GM23338 (cell line): ENCODE data around the gene ERBB4. TPM values are rescaled to one million over a fixed set of nuclear protein-coding genes. Genes with fewer than 3 reads are reported as not detected.

Experiments
- ATAC-seq: fragments of 200-7000 bp; cut with Tn5 transposase; 3 replicates; pipeline ENCODE4 v1.9.1; 2020
- DNase-seq: peaks from one replicate; pipeline ENCODE4 v3.0.0-alpha.2; 2015; ENCODE audit warnings: low spot score
- H2AFZ ChIP-seq: fragments of 200-600 bp; sonication (generic); 2 replicates; pipeline ENCODE4 v1.8.0; 2016; ENCODE audit warnings: antibody characterized with exemption, mild to moderate bottlenecking, moderate library complexity
- H3F3A ChIP-seq: fragments of 200-600 bp; sonication (generic); replicated peaks from 2 replicates; pipeline ENCODE4 v1.8.0; 2017; ENCODE audit warnings: antibody characterized with exemption, mixed run types, low read depth
- H3K27ac ChIP-seq: fragments of 200-600 bp; sonication (generic); 2 replicates; pipeline ENCODE4 v1.6.1; 2016; ENCODE audit warnings: low read depth
- H3K27me3 ChIP-seq: fragments of 200-600 bp; sonication (generic); 2 replicates; pipeline ENCODE4 v1.8.0; 2016; ENCODE audit warnings: mild to moderate bottlenecking, mixed run types, moderate library complexity; ENCODE audit not compliant: insufficient read depth
- H3K36me3 ChIP-seq: fragments of 200-600 bp; sonication (generic); 2 replicates; pipeline ENCODE4 v1.8.0; 2016; ENCODE audit warnings: mild to moderate bottlenecking; ENCODE audit not compliant: insufficient read depth
- H3K4me1 ChIP-seq: fragments of 200-600 bp; sonication (generic); 2 replicates; pipeline ENCODE4 v1.8.0; 2016; ENCODE audit warnings: mild to moderate bottlenecking, moderate library complexity; ENCODE audit not compliant: insufficient read depth
- H3K4me2 ChIP-seq: fragments of 200-600 bp; sonication (generic); 2 replicates; pipeline ENCODE4 v1.7.1; 2017; ENCODE audit warnings: mixed run types
- H3K4me3 ChIP-seq: fragments of 200-600 bp; sonication (generic); 2 replicates; pipeline ENCODE4 v1.6.1; 2016; ENCODE audit warnings: mixed run types
- H3K79me2 ChIP-seq: fragments of 200-600 bp; sonication (generic); replicated peaks from 2 replicates; pipeline ENCODE4 v1.8.0; 2017; ENCODE audit warnings: mild to moderate bottlenecking; ENCODE audit not compliant: insufficient read depth
- H3K9me2 ChIP-seq: fragments of 200-600 bp; sonication (generic); 2 replicates; pipeline ENCODE4 v1.8.0; 2017; ENCODE audit not compliant: insufficient read depth
- H4K20me1 ChIP-seq: fragments of 200-600 bp; sonication (generic); replicated peaks from 2 replicates; pipeline ENCODE4 v1.8.0; 2017; ENCODE audit warnings: mild to moderate bottlenecking; ENCODE audit not compliant: insufficient read depth
- H3K27ac Mint-ChIP-seq: 2 replicates; pipeline ENCODE4 v1.8.0; 2020; ENCODE audit warnings: inconsistent platforms, mild to moderate bottlenecking, moderate library complexity, mixed read lengths
- H3K27me3 Mint-ChIP-seq: 3 replicates; pipeline ENCODE4 v1.8.0; 2022; ENCODE audit warnings: low read depth, mild to moderate bottlenecking, moderate library complexity, mixed read lengths, inconsistent platforms; ENCODE audit not compliant: insufficient read depth, poor library complexity
- H3K36me3 Mint-ChIP-seq: 3 replicates; pipeline ENCODE4 v1.8.0; 2021; ENCODE audit warnings: low read depth, mild to moderate bottlenecking, inconsistent platforms, moderate library complexity, mixed read lengths
- H3K4me1 Mint-ChIP-seq: 3 replicates; pipeline ENCODE4 v1.8.0; 2020; ENCODE audit warnings: mild to moderate bottlenecking, inconsistent platforms, mixed read lengths
- H3K4me3 Mint-ChIP-seq: 3 replicates; pipeline ENCODE4 v1.8.0; 2021; ENCODE audit warnings: moderate library complexity, mild to moderate bottlenecking, inconsistent platforms, mixed read lengths
- H3K9me3 Mint-ChIP-seq: 3 replicates; pipeline ENCODE4 v1.8.0; 2020; ENCODE audit warnings: moderate library complexity, mild to moderate bottlenecking, inconsistent platforms, mixed read lengths
- CREB1 ChIP-seq: fragments of 250-450 bp; sonication (Bioruptor Pico); IDR thresholded peaks from 2 replicates; pipeline ENCODE4 v1.5.0; 2020; ENCODE audit warnings: low read depth, mild to moderate bottlenecking, moderate library complexity
- EZH2phosphoT487 ChIP-seq: fragments of 200-600 bp; sonication (generic); IDR thresholded peaks from one replicate; pipeline ENCODE4 v1.8.1; 2018; ENCODE audit warnings: antibody characterized with exemption; ENCODE audit not compliant: unreplicated experiment
- NANOG ChIP-seq: IDR thresholded peaks from 2 replicates; pipeline ENCODE4 v1.6.1; 2016; ENCODE audit warnings: antibody characterized with exemption, borderline replicate concordance
- STAT1 ChIP-seq: IDR thresholded peaks from one replicate; pipeline ENCODE4 v1.6.1; 2016; ENCODE audit warnings: antibody characterized with exemption; ENCODE audit not compliant: unreplicated experiment
- polyA plus RNA-seq: library from polyadenylated mRNA; unstranded; fragments of >200 nt; fragmentation: Nextera tagmentation; extraction: Ambion mirVana; gene quantifications from 2 replicates; pipeline ENCODE4 v1.2.1, GENCODE V29; 2016
- total RNA-seq: library from RNA; depleted of rRNA; stranded (reverse); fragments of >200 nt; shearing (Covaris generic); gene quantifications from 2 replicates; pipeline ENCODE4 v1.2.3, GENCODE V29; 2014
- TF ChIP-seq, protein P1 (sequence below): IDR thresholded peaks from one replicate; pipeline ENCODE4 v1.6.1; 2018; ENCODE audit warnings: antibody characterized with exemption; ENCODE audit not compliant: unreplicated experiment

The ERBB4 gene
- total and polyA plus RNA-seq, 2 experiments from 2014 or later: 0.73 to 1.1 TPM

DNA sequence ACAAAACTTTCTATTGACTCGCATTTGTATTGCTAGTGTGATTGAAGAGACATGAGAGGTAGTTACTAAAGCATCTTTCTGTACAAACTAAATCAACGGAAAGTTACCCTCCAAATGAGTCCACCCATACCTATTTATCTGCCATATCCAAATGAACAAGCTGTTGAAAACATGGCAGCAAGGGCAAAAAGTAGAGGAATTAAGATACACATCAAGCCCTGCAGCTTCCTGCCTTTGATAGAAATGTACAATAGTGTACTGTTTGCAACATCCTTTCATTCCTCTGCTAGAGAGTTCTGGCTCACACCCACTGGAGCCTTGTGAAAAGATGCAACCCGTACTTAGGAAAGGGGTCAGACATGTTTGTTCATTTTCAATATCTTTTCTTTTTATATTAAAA, 122.5 kb downstream of the ERBB4 start:
- Histone ChIP-seq H3K4me2 (no peak overlapping the region), H3K36me3 (no peaks in the 10 kb centered on the region), H3K4me3 (no peak overlapping the region), H3K27ac (no peak overlapping the region), H2AFZ (no peak overlapping the region), H3K9me2 (no peaks in the 10 kb centered on the region), H4K20me1 (no peaks in the 10 kb centered on the region), H3K27me3 (no peaks in the 10 kb centered on the region), H3F3A (no peaks in the 10 kb centered on the region), H3K79me2 (no peaks in the 10 kb centered on the region), H3K4me1 (no peaks in the 10 kb centered on the region)
- H3K4me3 Mint-ChIP-seq: no peak overlapping the region
- H3K27me3 Mint-ChIP-seq: no peaks in the 10 kb centered on the region
- ATAC-seq (no peak), DNase-seq (no peak)
- H3K4me1 Mint-ChIP-seq: no peaks in the 10 kb centered on the region
- H3K9me3 Mint-ChIP-seq: no peaks in the 10 kb centered on the region
- no peaks in the 10 kb centered on the region for H3K36me3 Mint-ChIP-seq
- TF ChIP-seq STAT1: no peak
- no peak overlapping the region for H3K27ac Mint-ChIP-seq

- H3K79me2 ChIP-seq: no peaks in the 10 kb centered on the region
- no peak overlapping the region for H3K27ac ChIP-seq
- no peak overlapping the region for H3K27ac Mint-ChIP-seq
- no peak overlapping the region for H3K4me3 ChIP-seq
- H3K4me1 Mint-ChIP-seq: no peaks in the 10 kb centered on the region
- no peak for ATAC-seq
- H3F3A ChIP-seq: no peaks in the 10 kb centered on the region
- H3K36me3 ChIP-seq: no peaks in the 10 kb centered on the region
- no peak overlapping the region for H2AFZ ChIP-seq
- no peaks in the 10 kb centered on the region for H3K36me3 Mint-ChIP-seq
- no peaks in the 10 kb centered on the region for H3K27me3 Mint-ChIP-seq
- no peaks in the 10 kb centered on the region for H4K20me1 ChIP-seq
- no peak for DNase-seq
- H3K27me3 ChIP-seq: no peaks in the 10 kb centered on the region
- H3K4me2 ChIP-seq: no peak overlapping the region
- no peaks in the 10 kb centered on the region for H3K9me3 Mint-ChIP-seq
- H3K9me2 ChIP-seq: no peaks in the 10 kb centered on the region
- TF ChIP-seq, protein P1, sequence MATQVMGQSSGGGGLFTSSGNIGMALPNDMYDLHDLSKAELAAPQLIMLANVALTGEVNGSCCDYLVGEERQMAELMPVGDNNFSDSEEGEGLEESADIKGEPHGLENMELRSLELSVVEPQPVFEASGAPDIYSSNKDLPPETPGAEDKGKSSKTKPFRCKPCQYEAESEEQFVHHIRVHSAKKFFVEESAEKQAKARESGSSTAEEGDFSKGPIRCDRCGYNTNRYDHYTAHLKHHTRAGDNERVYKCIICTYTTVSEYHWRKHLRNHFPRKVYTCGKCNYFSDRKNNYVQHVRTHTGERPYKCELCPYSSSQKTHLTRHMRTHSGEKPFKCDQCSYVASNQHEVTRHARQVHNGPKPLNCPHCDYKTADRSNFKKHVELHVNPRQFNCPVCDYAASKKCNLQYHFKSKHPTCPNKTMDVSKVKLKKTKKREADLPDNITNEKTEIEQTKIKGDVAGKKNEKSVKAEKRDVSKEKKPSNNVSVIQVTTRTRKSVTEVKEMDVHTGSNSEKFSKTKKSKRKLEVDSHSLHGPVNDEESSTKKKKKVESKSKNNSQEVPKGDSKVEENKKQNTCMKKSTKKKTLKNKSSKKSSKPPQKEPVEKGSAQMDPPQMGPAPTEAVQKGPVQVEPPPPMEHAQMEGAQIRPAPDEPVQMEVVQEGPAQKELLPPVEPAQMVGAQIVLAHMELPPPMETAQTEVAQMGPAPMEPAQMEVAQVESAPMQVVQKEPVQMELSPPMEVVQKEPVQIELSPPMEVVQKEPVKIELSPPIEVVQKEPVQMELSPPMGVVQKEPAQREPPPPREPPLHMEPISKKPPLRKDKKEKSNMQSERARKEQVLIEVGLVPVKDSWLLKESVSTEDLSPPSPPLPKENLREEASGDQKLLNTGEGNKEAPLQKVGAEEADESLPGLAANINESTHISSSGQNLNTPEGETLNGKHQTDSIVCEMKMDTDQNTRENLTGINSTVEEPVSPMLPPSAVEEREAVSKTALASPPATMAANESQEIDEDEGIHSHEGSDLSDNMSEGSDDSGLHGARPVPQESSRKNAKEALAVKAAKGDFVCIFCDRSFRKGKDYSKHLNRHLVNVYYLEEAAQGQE: no peak
- no peak for TF ChIP-seq CREB1 (CRISPR knock-in tag)
- no peak for TF ChIP-seq EZH2phosphoT487
- TF ChIP-seq STAT1: no peak
- TF ChIP-seq NANOG: no peak
- H3K4me1 ChIP-seq: no peaks in the 10 kb centered on the region
- H3K4me3 Mint-ChIP-seq: no peak overlapping the region
Measured at GRCh38 chr2:212414767-212415211, 123.8 kb downstream of the ERBB4 start.

GRCh38 chr2:212409560-212409959, 129.0 kb downstream of the ERBB4 start:
- no peaks in the 10 kb centered on the region for H3K9me3 Mint-ChIP-seq
- H3K4me1 Mint-ChIP-seq: no peaks in the 10 kb centered on the region
- no peak for DNase-seq
- no peak overlapping the region for H3K4me3 ChIP-seq
- H3K4me2 ChIP-seq: no peak overlapping the region
- H3K36me3 Mint-ChIP-seq: no peaks in the 10 kb centered on the region
- H2AFZ ChIP-seq: no peak overlapping the region
- H3K27ac Mint-ChIP-seq: no peak overlapping the region
- H3K9me2 ChIP-seq: no peaks in the 10 kb centered on the region
- no peak overlapping the region for H3K4me3 Mint-ChIP-seq
- H3K27me3 ChIP-seq: no peaks in the 10 kb centered on the region
- H3K27me3 Mint-ChIP-seq: no peaks in the 10 kb centered on the region
- ATAC-seq: no peak
- no peak overlapping the region for H3K27ac ChIP-seq
- H3K79me2 ChIP-seq: no peaks in the 10 kb centered on the region
- H3F3A ChIP-seq: no peaks in the 10 kb centered on the region
- H3K36me3 ChIP-seq: 0 out of 2 replicates have a peak, but pooled peaks cover 3% of the 10 kb centered on the region
- H4K20me1 ChIP-seq: no peaks in the 10 kb centered on the region
- H3K4me1 ChIP-seq: no peaks in the 10 kb centered on the region
- TF ChIP-seq EZH2phosphoT487: no peak
